Renal cortex interstitium (tissue), 11 donors: ENCODE data around the gene PCBD2. TPM values are rescaled to one million over a fixed set of nuclear protein-coding genes. Genes with fewer than 3 reads are reported as not detected.
"Not testable (repeated sequence)": the region's sequence is repeated elsewhere in the genome, so short reads cannot be mapped to it uniquely, and the experiment has no call there.

Experiments used
- DNase-seq, 11 donors: peaks; one replicate each; pipeline ENCODE4 v3.0.0-alpha.2; 2013; ENCODE audit warnings: low read depth in 9 of 11, low spot score in 4 of 11; ENCODE audit errors: extremely low read depth in 1 of 11
- polyA plus RNA-seq, 3 donors: library from polyadenylated mRNA; unstranded; fragments of 120-200 nt; gene quantifications; one replicate each; pipeline ENCODE4 v1.2.1, GENCODE V29; 2013; ENCODE audit not compliant: insufficient read length in 3 of 3

PCBD2 gene
- polyA plus RNA-seq, 3 donors: 10.5 to 16.5 (median 12.2) TPM

DNA sequence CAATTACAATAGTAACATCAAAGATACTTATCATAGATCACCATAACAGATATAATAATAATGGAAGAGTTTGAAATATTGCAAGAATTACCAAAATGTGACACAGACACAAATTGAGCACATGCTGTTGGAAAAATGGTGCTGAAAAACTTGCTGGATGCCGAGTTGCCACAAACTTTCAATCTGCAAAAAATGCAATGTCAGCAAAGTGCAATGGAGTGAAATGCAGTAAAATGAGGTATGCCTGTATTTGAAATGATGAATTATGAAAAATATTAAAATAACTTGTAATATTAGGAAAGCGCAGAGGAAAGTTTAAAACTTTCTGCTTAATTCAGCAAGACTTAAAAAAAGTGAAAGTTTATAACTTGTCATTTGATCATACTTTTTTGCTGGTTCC lies 12.0 kb upstream of the PCBD2 start:
- DNase-seq: no peak

DNA sequence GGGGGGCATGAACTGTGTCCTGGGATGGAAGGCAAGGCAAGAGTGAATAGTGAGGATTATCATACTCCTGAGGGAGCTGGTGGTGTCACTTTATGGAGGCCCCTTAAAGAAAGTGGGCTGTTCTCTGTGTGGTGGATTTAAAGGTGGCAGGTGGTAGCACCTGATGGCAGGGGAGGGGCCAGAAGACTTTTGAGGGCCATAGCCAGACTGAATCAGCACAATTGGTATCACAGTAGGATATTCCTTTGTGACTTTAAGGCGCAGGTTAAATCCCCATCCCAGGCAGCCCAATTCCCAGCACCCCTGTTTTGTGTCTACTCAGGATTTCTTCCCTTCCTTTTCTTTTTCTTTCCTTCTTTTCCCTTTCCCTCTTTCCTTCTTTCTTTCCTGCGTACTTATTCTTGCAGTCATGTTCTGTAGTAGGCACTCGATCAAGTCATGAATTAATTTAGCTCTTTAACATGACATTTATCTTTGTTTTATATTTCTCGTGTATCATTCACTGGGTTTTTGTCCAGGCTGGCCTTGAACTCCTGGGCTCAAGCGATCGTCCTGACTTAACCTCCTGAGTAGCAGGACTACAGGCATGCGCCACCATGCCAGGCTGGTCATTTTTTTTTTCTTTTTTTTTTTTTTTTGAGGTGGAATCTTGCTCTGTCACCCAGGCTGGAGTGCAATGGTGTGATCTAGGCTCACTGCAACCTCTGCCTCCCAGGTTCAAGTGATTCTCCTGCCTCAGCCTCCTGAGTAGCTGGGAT lies 11.0 kb upstream of the PCBD2 start:
- no peak for DNase-seq

- DNase-seq: no peak
Observed at GRCh38 chr5:134902071-134902801, 2.7 kb upstream of the PCBD2 start.

DNA sequence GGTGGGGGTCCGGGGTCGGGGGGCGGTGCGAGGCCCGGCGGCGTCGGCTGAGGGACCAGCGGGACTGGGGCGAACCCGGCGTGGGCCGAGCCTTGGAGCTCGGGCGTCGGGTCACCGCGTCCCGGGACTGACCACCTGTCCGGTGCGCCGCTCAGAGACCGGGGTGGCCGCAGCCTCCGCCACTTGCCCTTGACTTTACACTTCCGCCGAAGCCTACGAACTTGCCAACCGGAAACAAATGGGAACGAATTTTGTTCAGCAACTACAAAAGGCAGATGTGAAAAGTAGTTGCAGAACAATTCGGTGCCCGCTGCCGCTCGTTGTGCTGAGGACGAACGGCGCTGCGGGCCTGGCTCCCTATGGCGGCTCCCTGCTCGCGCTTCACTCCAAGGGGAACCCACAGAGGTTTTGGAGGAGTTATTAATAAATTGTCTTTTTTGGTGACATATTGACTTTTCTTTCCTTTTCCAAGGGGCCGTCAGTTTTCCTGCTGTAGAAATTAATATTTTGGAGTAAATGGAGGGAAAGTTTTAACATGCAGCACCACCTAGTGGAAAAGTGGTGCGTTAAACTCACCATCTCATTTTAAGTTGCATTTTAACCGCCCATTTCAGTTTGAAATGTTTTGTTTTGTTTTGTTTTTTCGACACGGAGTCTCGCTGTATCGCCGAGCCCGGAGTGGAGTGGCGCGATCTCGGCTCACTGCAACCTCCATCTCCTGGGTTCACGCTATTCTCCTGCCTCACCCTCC lies 490 bp downstream of the PCBD2 start:
- peak; percentile 52 to 84 (median 66) for DNase-seq

DNA sequence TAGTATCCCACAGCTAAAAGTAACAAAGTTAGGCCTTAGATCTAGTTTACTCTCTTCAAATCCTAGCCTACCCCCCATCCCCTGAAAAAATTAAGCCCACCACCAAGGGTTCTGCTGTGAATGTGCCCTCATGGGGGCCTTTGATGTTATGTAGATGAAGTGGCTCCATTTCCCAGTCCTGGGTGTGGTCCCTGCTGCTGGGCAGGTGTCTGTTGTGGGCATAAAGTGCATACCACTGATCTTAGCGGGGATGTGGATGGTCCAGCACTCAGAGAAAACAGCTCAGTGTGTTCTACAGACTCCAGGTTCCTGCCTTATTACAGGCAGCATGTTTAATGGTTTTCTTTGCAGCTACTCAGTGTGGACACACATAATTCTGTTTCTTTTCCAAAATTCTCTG lies 1.9 kb downstream of the PCBD2 start:
- no peak for DNase-seq

- not testable (repeated sequence) for DNase-seq
Observed at GRCh38 chr5:134910752-134911151, 5.8 kb downstream of the PCBD2 start.

- no peak for DNase-seq
Observed at GRCh38 chr5:134911285-134912206, 6.6 kb downstream of the PCBD2 start.

DNA sequence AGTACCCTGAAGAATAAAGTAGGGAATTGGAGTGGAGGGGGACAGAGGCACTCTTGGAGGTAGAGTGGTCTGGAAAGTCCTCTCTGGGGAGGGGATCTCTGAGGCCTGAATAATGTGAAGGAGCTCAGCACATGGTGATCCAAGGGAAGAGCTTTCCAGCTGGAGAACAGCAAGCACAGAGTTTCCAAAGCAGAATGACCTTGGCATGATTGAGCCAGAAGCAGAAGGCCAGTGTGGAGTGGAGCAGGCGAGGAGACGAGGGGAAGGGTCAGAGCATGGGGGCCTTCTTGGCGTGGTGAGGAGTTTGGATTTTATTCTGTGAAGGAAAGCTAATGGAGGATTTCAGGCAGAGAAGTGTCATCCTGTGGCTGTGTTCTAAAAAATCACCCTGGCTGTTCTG lies 8.3 kb downstream of the PCBD2 start:
- DNase-seq: no peak

DNA sequence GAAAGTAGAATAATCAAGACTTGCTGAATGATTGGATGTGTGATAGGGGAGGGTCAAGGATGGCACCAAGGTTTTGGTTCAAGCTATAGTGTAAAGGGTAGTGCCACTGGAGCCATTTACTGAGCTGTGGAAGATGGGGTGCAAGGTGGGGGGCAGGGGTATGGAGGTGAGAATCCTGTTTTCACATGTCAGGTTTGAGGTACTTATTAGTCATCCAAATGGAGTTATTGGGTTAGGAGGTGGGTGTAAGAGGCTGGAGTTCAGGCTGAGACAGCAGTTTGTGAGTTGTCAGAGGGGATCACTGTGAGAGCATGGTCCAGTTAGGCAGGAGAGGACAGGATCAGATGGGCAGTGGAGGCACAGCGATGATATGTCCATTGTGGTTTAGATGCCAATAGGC lies 8.9 kb downstream of the PCBD2 start:
- no peak for DNase-seq

DNA sequence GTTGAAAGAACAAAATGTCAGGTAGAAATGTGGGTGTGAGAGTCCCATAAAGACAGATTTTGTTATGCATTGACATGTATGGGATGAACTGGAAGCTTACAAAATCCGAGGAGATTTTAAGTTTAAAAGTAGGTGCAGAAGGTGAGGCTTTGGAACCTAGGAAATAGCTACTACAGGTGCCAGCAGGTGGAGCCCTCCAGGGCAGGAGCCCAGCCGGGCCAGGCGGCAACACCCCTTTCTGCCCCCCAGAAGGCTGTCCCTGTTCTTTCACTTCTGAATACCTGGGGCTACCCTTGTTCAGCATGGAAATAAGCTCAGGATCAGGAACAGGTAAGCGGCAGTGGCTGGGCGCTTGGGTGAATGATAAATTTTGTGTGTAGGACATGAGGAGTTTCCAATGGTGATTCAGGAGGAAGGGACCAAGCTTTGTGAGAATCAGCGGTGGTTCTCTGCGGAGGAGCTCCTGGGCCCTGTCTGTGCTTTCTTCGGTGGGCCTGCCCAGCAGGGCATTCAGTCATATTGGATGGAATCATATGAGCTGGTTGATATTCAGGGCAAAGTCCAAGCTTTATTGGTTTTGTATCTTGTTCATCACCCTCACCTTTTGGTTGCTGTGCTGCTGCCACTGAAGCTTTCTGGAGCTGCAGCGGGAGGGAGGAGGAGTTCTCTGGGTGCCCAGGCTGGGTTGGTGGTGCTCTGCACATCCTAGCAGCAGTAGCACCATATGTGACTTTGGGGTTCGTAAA lies 12.3 kb downstream of the PCBD2 start:
- no peak for DNase-seq

- no peak for DNase-seq
Observed at GRCh38 chr5:134918861-134919260, 13.9 kb downstream of the PCBD2 start.

- DNase-seq: no peak
Observed at GRCh38 chr5:134920848-134921575, 16.1 kb downstream of the PCBD2 start.

- DNase-seq: no peak
Observed at GRCh38 chr5:134932508-134932907, 27.6 kb downstream of the PCBD2 start.

DNA sequence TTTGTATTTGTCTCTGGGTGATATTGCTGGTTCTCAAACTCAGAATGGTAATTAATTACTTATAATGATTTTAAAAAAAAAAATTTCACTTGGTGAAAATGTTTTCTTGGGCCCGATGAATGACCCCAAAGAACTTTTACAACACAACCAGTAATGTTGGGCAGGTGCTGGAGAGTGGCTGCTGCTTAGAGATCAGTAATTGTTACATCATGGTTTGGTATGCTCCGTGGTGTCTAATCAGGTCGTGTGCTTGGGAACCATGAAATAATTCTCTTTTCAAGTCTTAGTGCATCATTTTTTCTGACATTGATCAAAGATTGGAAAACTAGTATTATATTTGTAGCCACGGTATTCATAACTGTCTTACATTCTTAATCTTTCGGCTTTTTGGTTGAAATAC lies 29.3 kb downstream of the PCBD2 start:
- DNase-seq: no peak

DNA sequence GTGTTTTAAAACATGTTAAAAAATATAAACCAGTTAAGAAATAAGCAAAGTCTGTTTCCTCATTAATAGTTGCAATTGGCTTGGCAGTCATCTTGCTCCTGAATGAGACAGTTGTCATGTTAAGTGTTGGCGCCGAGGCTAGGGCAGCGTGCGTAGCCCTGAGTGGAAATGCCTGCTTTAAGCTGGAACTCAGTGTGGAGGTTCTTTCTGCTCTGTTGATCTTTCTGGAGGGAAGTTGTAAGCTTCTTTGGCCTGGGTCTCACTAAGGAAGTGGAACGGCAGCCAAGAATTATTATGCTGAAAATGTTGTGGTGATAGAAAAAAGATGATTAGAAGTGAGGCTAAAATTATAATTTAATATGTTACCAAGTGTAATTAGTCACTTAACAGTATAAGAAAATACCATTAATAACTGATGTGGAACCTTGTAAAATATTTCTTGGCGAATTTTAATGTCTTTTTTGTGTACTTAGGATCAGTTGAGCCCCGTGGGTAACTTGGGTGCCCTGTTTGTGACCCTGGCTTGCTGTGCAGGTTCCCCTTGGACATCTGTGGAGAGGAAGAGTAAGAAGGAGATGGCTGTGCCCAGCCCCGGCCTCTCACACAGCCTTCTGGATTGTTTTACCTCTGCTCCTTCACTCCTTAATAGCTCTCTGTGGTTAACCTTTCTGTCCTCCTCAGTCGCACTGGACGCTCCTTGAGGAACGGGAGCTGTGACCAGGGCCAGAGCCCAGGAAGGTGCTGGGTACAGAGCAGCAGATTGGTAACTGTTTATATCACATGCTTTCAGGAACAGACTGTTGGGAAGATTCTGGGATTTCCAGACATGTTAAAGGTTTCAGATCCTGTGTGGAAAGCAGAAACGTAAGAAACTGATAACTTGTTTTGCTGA lies 31.0 kb downstream of the PCBD2 start:
- DNase-seq: no peak

DNA sequence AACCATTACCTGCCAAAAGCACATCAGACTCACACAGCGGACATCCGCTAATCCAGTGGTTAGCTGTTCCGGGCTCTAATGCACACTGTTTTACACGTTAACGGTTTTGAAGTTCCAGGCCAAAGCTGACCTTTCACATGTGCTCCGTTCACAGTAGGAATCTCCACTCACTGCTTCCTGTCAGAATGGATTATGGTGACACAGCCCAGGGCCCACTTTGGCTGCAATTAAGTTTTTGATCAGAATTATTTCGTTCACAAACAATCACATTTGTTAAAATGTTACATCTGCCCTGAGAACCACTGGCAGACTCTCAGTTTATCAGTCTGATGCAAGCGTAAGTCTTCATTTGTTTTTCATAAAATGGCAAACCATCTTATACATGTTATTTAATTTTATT lies 32.6 kb downstream of the PCBD2 start:
- no peak for DNase-seq

- no peak for DNase-seq
Observed at GRCh38 chr5:134938030-134938429, 33.1 kb downstream of the PCBD2 start.
